Endothelial cell (in vitro differentiated cells): ENCODE data around the gene LILRA6. TPM values are rescaled to one million over a fixed set of nuclear protein-coding genes. Genes with fewer than 3 reads are reported as not detected.
"Not testable (repeated sequence)": the region's sequence is repeated elsewhere in the genome, so short reads cannot be mapped to it uniquely, and the experiment has no call there.

Experiments used
- DNase-seq: peaks from one replicate; pipeline ENCODE4 v3.0.0; 2021; ENCODE audit warnings: low spot score
- H3K27ac Mint-ChIP-seq: one replicate; pipeline ENCODE4 v1.8.0; 2021; ENCODE audit warnings: mixed read lengths, inconsistent platforms; ENCODE audit not compliant: unreplicated experiment
- H3K27me3 Mint-ChIP-seq: one replicate; pipeline ENCODE4 v1.8.0; 2021; ENCODE audit warnings: mild to moderate bottlenecking, moderate library complexity, mixed read lengths, inconsistent platforms; ENCODE audit not compliant: unreplicated experiment
- H3K36me3 Mint-ChIP-seq: one replicate; pipeline ENCODE4 v1.8.0; 2021; ENCODE audit warnings: mild to moderate bottlenecking, low read depth, mixed read lengths, inconsistent platforms; ENCODE audit not compliant: unreplicated experiment
- H3K4me1 Mint-ChIP-seq: one replicate; pipeline ENCODE4 v1.8.0; 2021; ENCODE audit warnings: mild to moderate bottlenecking, mixed read lengths, inconsistent platforms; ENCODE audit not compliant: unreplicated experiment
- H3K4me3 Mint-ChIP-seq: one replicate; pipeline ENCODE4 v1.8.0; 2021; ENCODE audit warnings: mild to moderate bottlenecking, mixed read lengths, inconsistent platforms; ENCODE audit not compliant: unreplicated experiment
- H3K9me3 Mint-ChIP-seq: one replicate; pipeline ENCODE4 v1.8.0; 2021; ENCODE audit warnings: mixed read lengths, inconsistent platforms; ENCODE audit not compliant: unreplicated experiment
- CTCF ChIP-seq: fragments of 200-600 bp; sonication (generic); IDR thresholded peaks from one replicate; pipeline ENCODE4 v1.5.0; 2021; ENCODE audit warnings: antibody characterized with exemption; ENCODE audit not compliant: unreplicated experiment
- total RNA-seq: library from RNA; stranded (reverse); fragmentation: NEBNext Ultra II Directional; extraction: Animal tissue kit (Norgen Biotek cat#: 25700); gene quantifications from one replicate; pipeline ENCODE4 v1.2.1, GENCODE V29; 2021; ENCODE audit not compliant: unreplicated experiment

The LILRA6 gene
- total RNA-seq, 1 donor from 2014 or later, result not detected

- H3K9me3 Mint-ChIP-seq, result no peaks in the 10 kb centered on the region
Observed at GRCh38 chr19:54201172-54201701, 41.4 kb downstream of the LILRA6 start.

GRCh38 chr19:54199401-54199800, 43.2 kb downstream of the LILRA6 start:
- peak overlapping the region; percentile 81 for H3K27ac Mint-ChIP-seq
- peaks cover 26% of the 10 kb centered on the region for H3K4me1 Mint-ChIP-seq
- H3K4me3 Mint-ChIP-seq, result peak overlapping the region; percentile 73
- H3K27me3 Mint-ChIP-seq, result peaks cover 8% of the 10 kb centered on the region
- no peak for TF ChIP-seq CTCF
- H3K9me3 Mint-ChIP-seq, result no peaks in the 10 kb centered on the region
- H3K36me3 Mint-ChIP-seq, result peaks cover 12% of the 10 kb centered on the region
- no peak for DNase-seq

More at GRCh38 chr19:54201172-54201701, 41.4 kb downstream of the LILRA6 start:
- peaks cover 16% of the 10 kb centered on the region for H3K36me3 Mint-ChIP-seq
- H3K27me3 Mint-ChIP-seq, result peaks cover 8% of the 10 kb centered on the region
- no peak for TF ChIP-seq CTCF
- H3K4me3 Mint-ChIP-seq, result peak overlapping the region; percentile 97
- peaks cover 26% of the 10 kb centered on the region for H3K4me1 Mint-ChIP-seq
- peak overlapping the region; percentile 99 for H3K27ac Mint-ChIP-seq
- DNase-seq, result no peak

GRCh38 chr19:54197121-54197520, 45.5 kb downstream of the LILRA6 start:
- Mint-ChIP-seq H3K27ac (no peak overlapping the region), H3K9me3 (no peaks in the 10 kb centered on the region), H3K27me3 (peaks cover 15% of the 10 kb centered on the region), H3K4me1 (peaks cover 18% of the 10 kb centered on the region), H3K36me3 (peaks cover 28% of the 10 kb centered on the region), H3K4me3 (no peak overlapping the region)
- no peak for TF ChIP-seq CTCF
- DNase-seq, result no peak

GRCh38 chr19:54196536-54196935, 46.1 kb downstream of the LILRA6 start:
- no peak for DNase-seq
- TF ChIP-seq CTCF, result no peak
- peaks cover 18% of the 10 kb centered on the region for H3K4me1 Mint-ChIP-seq
- peaks cover 15% of the 10 kb centered on the region for H3K27me3 Mint-ChIP-seq
- no peak overlapping the region for H3K4me3 Mint-ChIP-seq
- no peak overlapping the region for H3K27ac Mint-ChIP-seq
- no peaks in the 10 kb centered on the region for H3K9me3 Mint-ChIP-seq
- H3K36me3 Mint-ChIP-seq, result peaks cover 27% of the 10 kb centered on the region

GRCh38 chr19:54194463-54194862, 48.1 kb downstream of the LILRA6 start:
- not testable (repeated sequence) for H3K9me3 Mint-ChIP-seq, H3K4me3 Mint-ChIP-seq, DNase-seq, H3K27ac Mint-ChIP-seq
- Mint-ChIP-seq H3K27me3 (peaks cover 20% of the 10 kb centered on the region), H3K4me1 (peaks cover 14% of the 10 kb centered on the region), H3K36me3 (peaks cover 29% of the 10 kb centered on the region)
